Spleen (tissue), 7 donors: ENCODE measurements around the gene PTPRK.

ENCODE experiments used
- CTCF ChIP-seq, 11 experiments: fragments of 200-600 bp in 7 of 11; fragments of 450-650 bp in 4 of 11; sonication (generic) in 4 of 11; IDR thresholded peaks in 8 of 11; conservative IDR thresholded peaks in 3 of 11; 1 replicate in 7 of 11; 2 replicates in 4 of 11; pipeline versions ENCODE4 v1.4.0 to v1.8.0; 2016 to 2021; ENCODE audit warnings: antibody characterized with exemption in 11 of 11, inconsistent platforms in 4 of 11, mild to moderate bottlenecking in 1 of 11
- POLR2A ChIP-seq, 3 donors: fragments of 450-650 bp; IDR thresholded peaks; one replicate each; pipeline ENCODE4 v1.5.1; 2017; ENCODE audit warnings: antibody characterized with exemption in 3 of 3, mild to moderate bottlenecking in 1 of 3
- donor health status: DM: no; HTN: no; CAD: no; lungs with moderate emphysema.
- donor health status: DM: no; HTN: no; CAD: no.
- donor health status: DM: no; HTN: no; CAD: no.

DNA sequence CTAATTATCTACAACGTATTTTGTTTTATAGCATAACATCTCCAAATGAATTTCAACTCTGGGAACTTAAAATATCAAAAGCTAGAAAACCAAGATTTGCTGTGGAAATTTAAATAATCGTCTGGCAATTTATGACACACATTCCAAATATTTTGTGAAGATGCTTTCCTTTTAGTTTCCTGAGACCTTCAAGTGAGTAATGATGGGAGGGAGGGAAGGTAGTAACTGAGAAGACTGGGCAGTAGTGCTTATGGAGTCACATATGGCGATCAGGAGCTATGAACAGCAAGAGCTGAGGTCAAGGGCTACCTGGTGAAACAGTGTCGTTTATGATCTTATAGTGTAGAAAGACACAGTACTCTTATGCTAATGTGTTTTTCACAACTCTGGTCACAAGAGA, 441.4 kb downstream of the PTPRK start:
- TF ChIP-seq CTCF (IDR thresholded peaks at IDR 0.05 in 8 of 11, conservative IDR thresholded peaks at IDR 0.05 in 3 of 11) (no peak), POLR2A (IDR thresholded peaks at IDR 0.05) (no peak)
